Lung (tissue), 12 donors: ENCODE results near the gene RRP7A. TPM values are rescaled to one million over a fixed set of nuclear protein-coding genes. Genes with fewer than 3 reads are reported as not detected.
"Not testable (repeated sequence)": the region's sequence is repeated elsewhere in the genome, so short reads cannot be mapped to it uniquely, and the experiment has no call there.

Experiments used
- ATAC-seq: fragments of 200-7000 bp; cut with Tn5 transposase; one replicate; pipeline ENCODE4 v1.9.1; 2020; ENCODE audit warnings: moderate number of reproducible peaks; ENCODE audit not compliant: insufficient read depth, low FRiP score
- DNase-seq, 3 donors: peaks; one replicate each; pipeline ENCODE4 v3.0.0-alpha.2; 2013 to 2017
- H3K27ac ChIP-seq, 2 donors: one replicate each; pipeline ENCODE4 v1.5.1; 2013; ENCODE audit warnings: mild to moderate bottlenecking in 2 of 2, moderate library complexity in 2 of 2, control low read depth in 1 of 2, inconsistent platforms in 1 of 2, low read depth in 1 of 2, low read length in 1 of 2
- H3K27me3 ChIP-seq, 3 donors: one replicate each; pipeline ENCODE4 v1.5.1; 2013; ENCODE audit warnings: low read length in 2 of 3; ENCODE audit not compliant: control insufficient read depth in 3 of 3, insufficient read depth in 3 of 3
- H3K36me3 ChIP-seq, 4 donors: one replicate each; pipeline ENCODE4 v1.5.1; 2013; ENCODE audit warnings: low read length in 4 of 4, mild to moderate bottlenecking in 1 of 4, moderate library complexity in 1 of 4; ENCODE audit not compliant: control insufficient read depth in 4 of 4, insufficient read depth in 4 of 4
- H3K4me1 ChIP-seq, 5 donors: one replicate each; pipeline ENCODE4 v1.5.1; 2013; ENCODE audit warnings: low read length in 5 of 5, mild to moderate bottlenecking in 2 of 5, moderate library complexity in 1 of 5; ENCODE audit not compliant: control insufficient read depth in 5 of 5, insufficient read depth in 5 of 5
- H3K4me3 ChIP-seq: one replicate; pipeline ENCODE4 v1.5.1; 2013; ENCODE audit warnings: mild to moderate bottlenecking, control low read depth, moderate library complexity
- H3K9ac ChIP-seq, 2 donors: one replicate each; pipeline ENCODE4 v1.5.1; 2013; ENCODE audit warnings: low read length in 2 of 2, control low read depth in 1 of 2; ENCODE audit not compliant: insufficient read depth in 1 of 2
- H3K9me3 ChIP-seq, 4 donors: one replicate each; pipeline ENCODE4 v1.5.1; 2013; ENCODE audit warnings: low read length in 3 of 4, mild to moderate bottlenecking in 1 of 4, moderate library complexity in 1 of 4; ENCODE audit not compliant: control insufficient read depth in 4 of 4, insufficient read depth in 3 of 4
- CTCF ChIP-seq: IDR thresholded peaks from 2 replicates; pipeline ENCODE4 v1.5.1; 2012; ENCODE audit warnings: mild to moderate bottlenecking; ENCODE audit errors: control extremely low read depth, extremely low read depth
- WGBS, 2 donors: extraction: QIAGEN DNeasy Blood & Tissue Kit; methylation state at CpG; one replicate each; pipeline ENCODE4 v1.1.7; 2013; 5-methylcytosine and 5-hydroxymethylcytosine counted together
- polyA plus RNA-seq, 2 donors: library from polyadenylated mRNA; stranded (reverse); fragments of 200-250 nt; gene quantifications; one replicate each; pipeline ENCODE4 v1.2.1, GENCODE V29; 2013
- total RNA-seq, 2 donors: library from RNA; depleted of rRNA in 1 of 2; stranded (reverse); fragments of >200 nt in 1 of 2; gene quantifications; one replicate each; pipeline ENCODE4 v1.2.1, GENCODE V29; 2014 to 2021
- donor health status: control.
- donor health status: control.
- donor health status: Bipolar disorder and iron deficiency.
- donor health status: healthy.
- donor health status: DM: yes; HTN: yes; CAD: no.

RRP7A gene
- total and polyA plus RNA-seq, 4 donors, result 10.2 to 35.5 (median 23.4) TPM

GRCh38 chr22:42536634-42537033 lies 17.0 kb upstream of the RRP7A start:
- H3K9ac ChIP-seq, H3K4me1 ChIP-seq, H3K4me3 ChIP-seq, DNase-seq, H3K27ac ChIP-seq, H3K9me3 ChIP-seq, H3K36me3 ChIP-seq, H3K27me3 ChIP-seq, ATAC-seq: not testable (repeated sequence)
- WGBS, 2 donors, result 95 to 96% methylated on average over 18 of the region's 18 CpGs

DNA sequence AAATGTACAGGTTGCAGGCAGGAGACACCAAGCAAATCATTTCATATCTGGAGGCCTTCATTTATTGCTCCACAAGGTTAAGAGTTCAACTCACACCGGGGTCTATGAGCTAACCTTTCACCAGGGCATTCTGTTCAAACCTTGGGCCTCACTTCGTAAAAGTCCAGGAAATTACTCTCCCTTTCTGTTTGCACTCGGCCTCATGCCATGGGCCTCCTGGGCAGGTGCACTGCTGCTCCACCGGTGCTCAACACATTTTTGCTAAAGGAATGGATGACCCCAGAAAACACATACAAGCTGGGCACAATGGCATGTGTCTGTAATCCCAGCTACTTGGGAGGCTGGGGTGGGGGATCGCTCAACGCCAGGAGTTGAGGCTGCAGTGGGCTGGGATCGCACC lies 16.6 kb upstream of the RRP7A start:
- WGBS, 2 donors, result 90 to 92% methylated on average over 7 of the region's 7 CpGs
- Histone ChIP-seq H3K9ac (no peak overlapping the region), H3K9me3 (no peaks in the 10 kb centered on the region), H3K27me3 (no peaks in the 10 kb centered on the region), H3K4me3 (no peak overlapping the region), H3K27ac (no peak overlapping the region), H3K36me3 (no peaks in the 10 kb centered on the region), H3K4me1 (no peaks in the 10 kb centered on the region)
- DNase-seq (no peak), ATAC-seq (no peak)
- TF ChIP-seq CTCF, result no peak

- not testable (repeated sequence) for ATAC-seq, H3K27ac ChIP-seq, H3K36me3 ChIP-seq, H3K9me3 ChIP-seq, H3K4me3 ChIP-seq, H3K9ac ChIP-seq, DNase-seq, H3K4me1 ChIP-seq, H3K27me3 ChIP-seq
- WGBS, 2 donors, result 84 to 100% methylated on average over 3 of the region's 14 CpGs
These were observed 15.6 kb upstream of the RRP7A start for GRCh38 chr22:42535082-42535731.

- WGBS, 2 donors, result 89 to 95% methylated on average over 6 to 8 of the region's 8 CpGs
- no peaks in the 10 kb centered on the region for H3K27me3 ChIP-seq
- no peak for TF ChIP-seq CTCF
- no peak overlapping the region for H3K9ac ChIP-seq
- H3K9me3 ChIP-seq, result no peaks in the 10 kb centered on the region
- ATAC-seq (no peak), DNase-seq (no peak)
- no peaks in the 10 kb centered on the region for H3K4me1 ChIP-seq
- H3K27ac ChIP-seq, result no peak overlapping the region
- no peak overlapping the region for H3K4me3 ChIP-seq
- no peaks in the 10 kb centered on the region for H3K36me3 ChIP-seq
These were observed 14.0 kb upstream of the RRP7A start for GRCh38 chr22:42533638-42533977.

GRCh38 chr22:42531401-42532084 lies 11.9 kb upstream of the RRP7A start:
- H3K27me3 ChIP-seq, H3K27ac ChIP-seq, H3K9me3 ChIP-seq, H3K36me3 ChIP-seq, H3K4me1 ChIP-seq, H3K4me3 ChIP-seq, ATAC-seq, DNase-seq, H3K9ac ChIP-seq: not testable (repeated sequence)
- WGBS, 2 donors, result 83 to 90% methylated on average over 24 of the region's 24 CpGs

DNA sequence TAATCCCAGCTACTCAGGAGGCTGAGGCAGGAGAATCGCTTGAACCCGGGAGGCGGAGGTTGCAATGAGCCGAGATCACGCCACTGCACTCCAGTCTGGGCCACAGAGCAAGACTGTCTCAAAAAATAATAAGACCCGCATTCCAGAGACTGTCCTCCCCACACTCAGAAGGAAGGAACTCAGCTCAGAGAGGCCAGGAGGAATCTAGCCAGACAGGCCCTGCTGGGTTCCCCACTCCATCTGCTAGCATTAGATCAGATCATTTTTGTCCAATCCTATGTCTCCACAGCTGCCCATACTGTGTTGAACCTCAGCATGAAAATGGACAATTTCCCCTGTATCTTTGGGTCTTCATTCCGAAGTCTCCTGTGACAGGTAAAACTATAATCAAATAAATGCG lies 9.8 kb upstream of the RRP7A start:
- H3K4me3 ChIP-seq, H3K9ac ChIP-seq, DNase-seq, H3K27me3 ChIP-seq, H3K9me3 ChIP-seq, H3K27ac ChIP-seq, H3K36me3 ChIP-seq, H3K4me1 ChIP-seq, ATAC-seq: not testable (repeated sequence)
- WGBS, 2 donors, result 82 to 90% methylated on average over 8 of the region's 8 CpGs
